ENCODE results near the gene NRBF2.
"Not testable (repeated sequence)": the region's sequence is repeated elsewhere in the genome, so short reads cannot be mapped to it uniquely, and the experiment has no call there.

Gene NRBF2

DNA sequence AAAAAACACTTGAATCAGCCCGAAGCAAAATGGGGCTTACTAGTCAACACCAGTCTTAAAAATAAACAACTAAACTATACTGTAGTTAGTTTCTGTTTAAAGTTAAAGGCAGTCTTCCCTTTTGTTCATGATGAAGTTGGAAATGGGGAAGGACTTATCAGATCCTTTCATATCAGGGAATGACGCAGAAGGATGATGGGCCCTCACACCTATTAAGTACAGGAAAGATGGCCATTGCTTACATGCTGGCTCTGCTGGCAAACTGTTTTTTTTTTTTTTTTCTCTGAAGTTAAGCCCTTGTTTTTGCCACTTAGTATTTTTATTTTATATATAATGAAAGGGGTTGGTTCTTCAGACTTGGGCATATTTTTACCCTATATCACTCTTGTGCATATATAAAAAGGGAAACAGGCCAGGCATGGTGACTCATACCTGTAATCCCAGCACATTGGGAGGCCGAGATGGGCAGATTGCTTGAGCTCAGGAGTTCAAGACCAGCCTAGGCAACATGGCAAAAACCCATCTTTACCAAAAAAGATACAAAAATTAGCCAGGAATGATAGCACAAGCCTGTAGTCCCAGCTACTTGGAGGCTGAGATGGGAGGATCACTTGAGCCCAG is 16.6 kb upstream of the NRBF2 start:
- no peak for DNase-seq (ENCODE audit: low read depth in 2 of 2)

DNA sequence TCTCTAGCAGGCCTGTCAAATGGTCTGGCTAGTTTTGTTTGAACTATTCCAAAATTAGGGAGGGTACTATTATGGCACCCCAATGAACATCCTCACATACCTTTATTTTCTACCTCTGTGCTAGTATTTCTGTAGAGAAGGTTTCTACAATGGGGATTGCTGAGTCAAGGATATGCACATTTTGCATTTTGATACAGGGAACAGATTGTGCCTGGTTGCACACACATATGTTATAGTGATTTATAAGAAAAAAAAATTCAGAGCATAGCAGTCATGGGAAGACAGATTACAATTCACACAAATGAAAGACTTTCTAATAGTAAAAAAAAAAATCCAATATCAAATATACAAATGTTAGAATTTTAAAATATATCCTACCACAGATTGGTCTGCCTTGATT is 14.1 kb upstream of the NRBF2 start:
- no peak for DNase-seq (ENCODE audit: low read depth in 2 of 2)

DNA sequence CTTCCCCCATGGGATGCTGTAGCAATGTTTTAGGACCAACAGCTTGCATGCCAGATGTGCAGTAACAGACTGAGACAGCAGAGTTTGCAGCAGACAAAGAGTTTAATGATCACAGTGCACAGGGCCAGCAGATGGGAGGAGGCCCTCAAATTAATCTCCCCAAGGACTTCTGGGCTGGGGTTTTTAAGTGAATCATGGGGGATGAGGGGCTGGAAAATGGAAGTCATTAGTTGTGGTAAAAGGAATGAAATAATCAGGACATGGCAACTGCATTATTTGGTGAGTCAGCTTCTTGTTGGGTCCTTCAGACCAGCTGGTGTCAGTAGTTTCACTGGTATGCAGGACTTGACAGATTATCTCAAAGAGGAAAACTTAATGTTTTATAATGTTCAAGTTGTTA is 12.6 kb upstream of the NRBF2 start:
- no peak for DNase-seq (ENCODE audit: low read depth in 2 of 2)

DNA sequence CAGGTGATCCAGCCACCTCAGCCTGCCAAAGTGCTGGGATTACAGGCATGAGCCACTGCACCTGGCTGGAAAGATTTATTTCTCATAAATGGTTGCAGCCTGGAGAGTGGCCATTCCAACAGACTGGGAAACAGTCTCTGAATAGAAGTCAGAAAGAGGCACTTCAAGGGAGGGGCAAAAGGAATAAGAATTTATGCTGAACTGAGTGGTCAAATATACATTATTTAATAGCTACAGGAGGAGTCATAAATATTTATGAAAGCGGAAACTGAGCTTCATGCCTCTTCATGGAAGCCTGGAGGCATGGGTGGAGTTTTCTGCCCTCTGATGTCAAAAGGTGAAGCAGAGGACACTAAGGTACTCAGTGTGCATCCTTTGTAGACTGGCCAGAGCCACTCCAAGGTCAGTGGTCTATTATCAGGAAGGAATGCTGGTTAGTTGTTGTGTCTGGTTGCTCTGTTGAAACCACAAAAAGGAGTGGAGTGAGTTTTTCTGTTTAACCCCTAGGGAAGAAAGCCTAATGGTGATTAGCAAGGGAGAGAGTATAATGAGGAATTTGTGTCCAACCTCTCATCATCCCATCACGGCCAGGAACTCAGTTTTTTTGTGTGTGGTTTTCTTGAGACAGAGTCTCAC is 9.3 kb upstream of the NRBF2 start:
- DNase-seq (ENCODE audit: low read depth in 2 of 2) = no peak

DNA sequence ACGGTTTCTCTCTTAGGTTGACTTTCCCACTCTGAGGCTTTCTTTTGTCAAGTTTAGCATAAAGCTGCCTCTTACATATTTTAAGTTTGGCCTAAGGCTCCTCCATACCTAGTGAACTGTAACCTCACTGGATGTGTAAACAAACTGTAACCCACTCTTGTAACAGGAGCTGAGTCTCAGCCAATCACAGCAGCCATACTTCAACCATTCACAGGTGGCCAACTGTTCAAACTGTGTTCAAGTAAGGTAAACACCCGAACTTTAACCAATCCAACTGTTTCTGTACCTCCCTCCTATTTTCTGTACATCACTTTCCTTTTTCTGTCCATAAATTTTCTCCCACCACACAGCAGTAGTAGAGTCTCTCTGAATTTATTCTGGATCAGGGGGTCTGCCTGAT is 7.7 kb upstream of the NRBF2 start:
- DNase-seq (ENCODE audit: low read depth in 2 of 2) = no peak

DNA sequence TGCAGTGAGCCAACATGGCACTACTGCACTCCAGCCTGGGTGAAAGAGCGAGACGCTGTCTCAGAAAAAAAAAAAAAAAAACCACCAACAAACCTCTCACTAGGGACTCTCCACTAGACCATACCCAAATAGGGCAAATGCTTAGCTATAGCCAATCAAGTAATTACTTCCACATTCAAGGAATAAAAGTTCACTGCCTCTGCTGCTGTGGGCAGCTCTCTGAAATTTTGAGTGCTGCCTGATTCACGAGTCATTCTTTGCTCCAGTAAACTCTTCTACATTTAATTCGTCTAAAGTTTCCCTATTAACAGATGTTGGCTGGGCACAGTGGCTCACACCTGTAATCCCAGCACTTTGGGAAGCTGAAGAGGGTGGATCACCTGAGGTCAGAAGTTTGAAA is 4.7 kb upstream of the NRBF2 start:
- no peak for DNase-seq (ENCODE audit: low read depth in 2 of 2)

DNA sequence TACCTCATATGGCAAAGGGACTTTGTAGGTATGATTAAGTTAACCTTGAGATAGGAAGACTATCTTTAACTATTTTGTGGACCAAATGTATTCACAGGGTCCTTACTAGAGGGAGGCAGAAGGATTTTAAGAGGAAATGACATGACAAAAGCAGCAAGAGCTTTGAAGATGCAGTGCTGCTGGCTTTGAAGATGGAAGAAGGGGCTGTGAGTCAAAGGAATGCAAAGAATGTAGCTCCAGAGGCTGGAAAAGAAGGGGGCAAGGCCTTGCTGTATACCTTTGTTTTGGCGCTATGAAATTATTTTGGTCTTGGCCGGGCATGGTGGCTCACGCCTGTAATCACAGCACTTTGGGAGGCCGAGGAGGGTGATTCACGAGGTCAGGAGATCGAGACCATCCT is 3.2 kb upstream of the NRBF2 start:
- DNase-seq (ENCODE audit: low read depth in 2 of 2) = no peak

DNA sequence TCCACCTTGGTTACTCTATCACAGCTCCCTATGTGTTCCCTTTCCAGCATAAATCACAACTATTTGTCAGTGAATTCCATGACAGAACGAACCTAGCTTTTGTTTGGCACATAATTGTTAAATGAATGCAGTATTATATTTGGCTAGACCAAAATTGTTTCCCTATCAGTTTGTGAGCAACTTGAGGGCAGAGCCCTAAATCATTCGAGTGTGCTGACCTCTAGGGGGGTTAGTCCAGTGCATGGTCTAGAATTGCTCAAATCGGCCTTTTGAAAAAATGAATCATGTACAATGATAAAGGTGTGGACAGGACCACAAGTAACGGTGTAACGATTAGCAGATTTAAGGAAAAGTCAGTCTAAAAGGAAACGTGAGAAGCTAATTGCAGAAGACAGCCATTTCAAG is 475 bp upstream of the NRBF2 start:
- DNase-seq (ENCODE audit: low read depth in 2 of 2) = no peak

DNA sequence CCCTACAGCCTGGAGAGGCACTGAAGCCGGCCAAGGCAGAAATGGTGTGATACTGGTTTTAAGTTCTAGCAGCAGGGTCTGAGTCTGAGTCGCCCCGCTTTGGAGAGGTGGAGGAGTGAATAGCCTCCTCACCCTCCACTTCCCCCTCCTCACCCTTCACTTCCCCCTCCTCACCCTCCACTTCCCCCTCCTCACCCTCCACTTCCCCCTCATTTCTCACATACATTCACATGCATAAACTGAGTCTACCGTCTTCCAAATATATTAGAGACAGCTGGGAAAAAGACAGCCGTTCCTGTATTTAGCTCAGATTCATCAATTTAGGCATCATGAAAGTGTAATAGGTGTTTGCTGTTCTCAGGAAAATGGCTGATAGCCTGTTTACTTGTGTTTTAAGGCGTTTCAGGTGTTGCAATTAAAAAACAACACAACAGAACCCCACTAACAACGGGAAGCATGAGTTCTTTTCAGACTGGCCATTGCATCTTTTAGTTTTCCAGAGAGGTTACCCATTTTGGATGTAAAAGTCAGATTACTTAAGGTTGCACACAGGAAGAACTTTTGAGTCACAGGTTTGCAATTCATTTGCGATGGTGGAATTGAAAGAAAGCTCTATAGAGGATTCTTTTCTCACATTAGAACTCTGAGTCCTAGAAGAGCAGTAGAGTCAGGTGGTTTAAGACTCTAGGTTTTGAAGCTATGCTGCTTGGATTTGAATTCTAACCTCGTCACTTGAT is 861 bp downstream of the NRBF2 start:
- DNase-seq (ENCODE audit: low read depth in 2 of 2) = no peak

DNA sequence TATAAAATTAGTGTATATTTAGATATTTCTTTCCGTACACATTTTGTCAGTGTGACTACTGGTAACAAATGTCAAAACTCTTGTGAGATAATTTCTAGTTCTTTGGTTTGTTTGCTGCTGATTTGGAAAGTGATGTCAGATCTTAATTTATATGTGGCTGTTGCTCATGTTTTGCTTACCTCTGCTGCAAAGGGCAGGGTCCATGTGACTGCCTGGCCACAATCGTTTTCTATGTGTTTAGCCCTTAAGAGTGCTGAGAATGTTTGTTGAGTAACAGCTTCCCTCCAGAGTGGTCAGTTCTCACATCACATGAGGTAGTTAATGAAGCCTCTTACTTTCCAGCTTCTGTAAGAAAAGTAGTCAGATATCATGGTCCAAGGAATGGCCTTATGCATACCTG is 4.2 kb downstream of the NRBF2 start:
- no peak for DNase-seq (ENCODE audit: low read depth in 2 of 2)

DNA sequence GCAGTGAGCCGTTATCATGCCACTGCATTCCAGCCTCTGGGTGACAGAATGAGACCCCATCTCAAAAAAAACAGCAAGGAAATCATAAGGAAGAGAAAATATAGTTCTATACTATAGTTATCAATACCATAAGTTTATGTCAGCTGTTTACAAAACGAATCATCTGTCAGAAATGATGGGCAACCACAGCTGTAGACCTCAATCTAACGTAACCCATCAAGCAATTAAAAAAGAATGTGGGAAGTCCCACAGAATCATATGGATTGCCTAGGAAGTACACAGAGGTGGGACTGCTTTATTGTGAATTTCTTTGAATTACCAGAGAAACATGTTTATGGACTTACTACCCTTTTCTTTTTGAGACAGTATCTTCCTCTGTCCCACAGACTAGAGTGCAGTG is 6.9 kb downstream of the NRBF2 start:
- no peak for DNase-seq (ENCODE audit: low read depth in 2 of 2)

DNA sequence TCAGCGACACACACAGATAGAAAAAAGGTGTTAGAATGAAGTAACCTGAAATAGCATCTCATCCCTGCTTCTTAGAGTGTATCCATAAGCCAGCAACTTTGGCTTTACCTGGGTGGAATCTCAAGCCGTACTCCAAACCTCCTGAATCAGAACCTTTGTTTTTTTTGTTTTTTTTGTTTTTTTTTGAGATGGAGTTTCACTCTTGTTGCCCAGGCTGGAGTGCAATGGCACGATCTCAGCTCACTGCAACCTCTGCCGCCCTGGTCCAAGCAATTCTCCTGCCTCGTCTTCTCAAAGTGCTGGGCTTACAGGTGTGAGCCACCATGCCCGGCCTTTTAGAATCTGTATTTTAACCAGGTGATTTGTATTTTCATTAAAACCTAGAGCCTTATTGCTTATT is 9.0 kb downstream of the NRBF2 start:
- no peak for DNase-seq (ENCODE audit: low read depth in 2 of 2)

DNA sequence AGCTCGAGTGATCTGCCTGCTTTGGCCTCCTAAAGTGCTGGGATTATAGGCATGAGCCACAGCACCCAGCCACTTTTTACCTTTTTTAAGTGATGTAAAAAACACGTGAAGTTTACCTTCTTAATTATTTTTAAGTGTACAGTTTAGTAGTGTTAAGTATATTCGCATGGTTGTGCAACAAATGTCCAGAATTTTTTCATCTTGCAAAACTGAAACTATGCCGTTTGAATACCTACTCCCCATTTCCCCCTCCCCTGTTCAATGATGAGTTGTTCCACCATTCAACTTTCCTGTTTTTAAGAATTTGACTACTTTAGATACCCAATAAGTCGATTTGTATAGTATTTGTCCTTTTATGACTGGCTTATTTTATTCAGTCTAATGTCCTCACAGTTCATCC is 10.9 kb downstream of the NRBF2 start:
- no peak for DNase-seq (ENCODE audit: low read depth in 2 of 2)

DNA sequence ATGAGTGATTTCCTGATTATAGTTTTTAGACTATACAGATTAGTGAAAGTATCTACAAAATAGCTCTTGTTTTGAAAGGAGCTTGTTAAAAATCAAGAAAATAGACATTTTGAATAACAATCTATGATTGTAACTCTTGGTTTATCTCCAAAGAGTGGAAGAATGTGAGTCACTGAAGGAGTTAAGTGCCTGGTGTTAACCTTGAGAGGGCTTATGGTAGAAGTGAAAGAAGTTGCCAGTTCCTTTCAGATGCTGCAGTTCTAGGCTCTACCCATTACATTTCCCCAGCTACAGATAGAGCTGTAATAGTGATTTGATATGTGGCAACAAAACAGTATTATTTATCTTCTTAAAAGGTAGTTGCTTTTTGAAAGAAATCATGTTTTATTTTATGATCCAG is 12.7 kb downstream of the NRBF2 start:
- DNase-seq (ENCODE audit: low read depth in 2 of 2) = no peak

DNA sequence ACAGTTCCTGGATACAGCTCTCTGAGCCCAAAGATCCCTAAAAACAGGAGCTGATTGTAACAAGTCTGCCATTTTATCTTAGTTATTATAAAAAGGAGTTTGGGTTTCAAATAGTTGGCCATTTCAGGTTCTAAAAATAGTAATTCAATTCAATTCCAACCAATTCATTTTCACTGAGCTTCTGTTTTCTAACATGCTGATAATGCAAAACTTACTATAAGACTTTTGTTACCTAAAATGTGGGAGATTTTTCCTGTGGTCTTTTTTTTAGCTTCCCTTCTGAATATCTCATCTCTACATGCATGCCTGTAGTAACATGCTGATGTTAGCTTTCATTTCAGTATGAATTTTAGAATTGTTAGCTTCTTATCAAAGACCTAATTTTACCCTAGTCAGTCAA is 13.4 kb downstream of the NRBF2 start:
- DNase-seq (ENCODE audit: low read depth in 2 of 2) = no peak

DNA sequence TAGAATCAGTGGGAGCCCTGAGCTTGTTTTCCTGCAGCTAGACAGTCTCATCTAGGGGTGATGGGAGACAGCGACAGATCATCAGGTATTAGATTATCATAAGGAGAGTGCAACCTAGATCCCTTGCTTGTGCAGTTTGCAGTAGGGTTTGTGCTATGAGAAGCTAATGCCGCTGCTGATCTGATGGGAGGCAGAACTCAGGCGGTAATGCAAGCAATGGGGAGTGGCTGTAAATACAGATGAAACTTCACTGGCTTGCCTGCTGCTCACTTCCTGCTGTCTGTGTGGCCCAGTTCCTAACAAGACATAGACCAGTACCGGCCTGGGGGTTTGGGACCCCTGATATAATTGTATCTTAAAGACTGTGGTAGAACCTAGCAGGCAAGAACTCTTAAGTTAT is 17.6 kb downstream of the NRBF2 start:
- no peak for DNase-seq (ENCODE audit: low read depth in 2 of 2)

DNA sequence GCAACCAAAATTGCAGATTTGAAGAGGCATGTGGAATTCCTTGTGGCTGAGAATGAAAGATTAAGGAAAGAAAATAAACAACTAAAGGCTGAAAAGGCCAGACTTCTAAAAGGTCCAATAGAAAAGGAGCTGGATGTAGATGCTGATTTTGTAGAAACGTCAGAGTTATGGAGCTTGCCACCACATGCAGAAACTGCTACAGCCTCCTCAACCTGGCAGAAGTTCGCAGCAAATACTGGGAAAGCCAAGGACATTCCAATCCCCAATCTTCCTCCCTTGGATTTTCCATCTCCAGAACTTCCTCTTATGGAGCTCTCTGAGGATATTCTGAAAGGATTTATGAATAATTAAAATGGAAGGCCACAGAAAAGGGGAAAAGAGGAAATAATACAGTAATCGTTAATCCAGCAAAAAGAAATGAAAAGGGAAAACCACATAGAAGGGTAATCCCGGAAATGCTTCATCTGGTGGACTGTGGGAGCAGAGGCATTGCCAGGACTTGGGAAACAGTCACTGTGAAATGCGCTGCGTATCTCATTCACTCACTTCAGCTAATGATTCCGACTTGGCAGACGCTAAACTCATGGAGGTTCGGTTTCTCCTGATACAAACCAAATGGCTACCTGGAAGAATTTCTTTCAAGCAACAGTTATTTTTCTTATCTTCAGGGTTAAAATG is 20.9 kb downstream of the NRBF2 start:
- DNase-seq (ENCODE audit: low read depth in 2 of 2) = not testable (repeated sequence)

DNA sequence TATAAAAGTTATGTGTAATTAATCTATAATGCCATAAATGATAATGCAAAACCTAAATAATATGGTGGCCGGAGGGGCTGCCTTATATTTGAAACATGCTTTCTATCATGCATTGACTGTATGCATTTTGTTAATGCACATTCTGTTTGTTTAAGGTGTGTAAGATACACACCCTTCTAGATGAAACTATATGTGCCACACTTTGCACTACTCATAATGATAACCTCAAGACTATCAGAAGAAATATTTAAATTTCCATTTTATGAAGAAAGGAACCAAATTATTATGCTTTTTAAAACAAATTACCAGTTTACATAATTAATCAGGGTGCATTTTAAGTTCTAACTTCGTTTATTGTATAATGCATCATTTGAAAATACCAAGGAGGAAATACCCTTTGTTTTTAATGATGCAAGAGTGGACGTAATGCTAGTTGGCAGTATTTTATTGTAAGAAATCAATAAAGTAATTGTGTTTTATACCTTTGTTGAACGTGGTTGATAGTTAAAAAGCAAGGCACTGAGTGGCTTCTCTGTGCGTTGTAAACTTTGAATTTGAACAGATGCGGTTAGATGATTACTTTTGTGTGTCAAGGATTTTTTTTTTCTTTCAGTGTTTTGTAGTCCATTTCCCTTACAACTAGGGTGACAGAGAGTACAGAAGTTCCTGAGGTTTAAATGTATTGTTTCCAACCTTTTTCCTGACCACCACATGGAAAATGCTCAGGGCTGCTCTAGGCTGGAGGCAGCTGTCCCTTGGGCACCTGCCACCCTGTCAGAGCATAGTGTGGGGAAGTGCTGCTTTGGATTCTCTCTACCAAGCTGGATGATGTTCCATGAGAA is 21.6 kb downstream of the NRBF2 start:
- no peak for DNase-seq (ENCODE audit: low read depth in 2 of 2)

DNA sequence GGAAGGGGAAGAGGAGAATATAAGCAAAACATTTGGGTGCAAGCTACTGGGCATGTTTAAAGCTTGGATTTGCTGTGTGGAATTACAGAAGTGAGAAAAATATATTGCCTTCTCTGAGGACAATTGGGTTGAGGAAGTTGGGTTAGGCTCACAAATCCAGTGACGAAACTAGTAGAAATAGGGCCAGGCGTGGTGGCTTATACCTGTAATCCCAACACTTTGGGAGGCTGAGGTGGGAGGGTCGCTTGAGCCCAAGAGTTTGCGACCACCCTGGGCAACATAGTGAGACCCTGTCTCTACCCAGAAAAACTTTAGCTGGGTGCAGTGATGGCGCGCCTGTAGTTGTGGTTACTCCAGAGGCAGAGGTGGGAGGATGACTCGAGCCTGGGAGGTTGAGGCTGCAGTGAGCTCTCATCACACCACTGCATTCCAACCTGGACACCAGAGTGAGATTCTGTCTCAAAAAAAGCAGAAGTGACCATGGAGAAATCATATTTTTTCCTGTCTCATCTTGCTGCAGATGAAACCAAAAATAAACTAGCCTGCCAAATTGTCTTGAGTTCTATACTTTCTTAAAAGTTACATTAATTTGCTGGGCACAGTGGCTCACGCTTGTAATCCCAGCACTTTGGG is 22.4 kb downstream of the NRBF2 start:
- no peak for DNase-seq (ENCODE audit: low read depth in 2 of 2)

DNA sequence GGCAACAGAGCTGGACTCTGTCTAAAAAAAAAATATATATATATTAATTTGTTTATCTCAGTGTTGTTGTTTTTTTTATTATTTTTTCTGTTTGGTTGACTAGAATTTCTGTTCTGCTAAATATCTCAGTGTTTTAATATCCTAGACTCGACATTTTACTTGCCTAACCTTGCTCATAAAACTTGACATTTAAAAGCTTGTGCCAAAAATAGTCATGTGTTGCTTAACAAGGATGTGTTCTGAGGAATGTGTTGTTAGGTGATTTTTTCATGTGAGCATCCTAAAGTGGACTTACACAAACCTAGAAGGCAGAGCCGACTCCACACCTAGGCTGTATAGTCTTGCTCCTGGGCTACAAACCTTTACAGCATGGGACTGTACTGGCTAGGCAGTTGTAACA is 23.1 kb downstream of the NRBF2 start:
- no peak for DNase-seq (ENCODE audit: low read depth in 2 of 2)

DNA sequence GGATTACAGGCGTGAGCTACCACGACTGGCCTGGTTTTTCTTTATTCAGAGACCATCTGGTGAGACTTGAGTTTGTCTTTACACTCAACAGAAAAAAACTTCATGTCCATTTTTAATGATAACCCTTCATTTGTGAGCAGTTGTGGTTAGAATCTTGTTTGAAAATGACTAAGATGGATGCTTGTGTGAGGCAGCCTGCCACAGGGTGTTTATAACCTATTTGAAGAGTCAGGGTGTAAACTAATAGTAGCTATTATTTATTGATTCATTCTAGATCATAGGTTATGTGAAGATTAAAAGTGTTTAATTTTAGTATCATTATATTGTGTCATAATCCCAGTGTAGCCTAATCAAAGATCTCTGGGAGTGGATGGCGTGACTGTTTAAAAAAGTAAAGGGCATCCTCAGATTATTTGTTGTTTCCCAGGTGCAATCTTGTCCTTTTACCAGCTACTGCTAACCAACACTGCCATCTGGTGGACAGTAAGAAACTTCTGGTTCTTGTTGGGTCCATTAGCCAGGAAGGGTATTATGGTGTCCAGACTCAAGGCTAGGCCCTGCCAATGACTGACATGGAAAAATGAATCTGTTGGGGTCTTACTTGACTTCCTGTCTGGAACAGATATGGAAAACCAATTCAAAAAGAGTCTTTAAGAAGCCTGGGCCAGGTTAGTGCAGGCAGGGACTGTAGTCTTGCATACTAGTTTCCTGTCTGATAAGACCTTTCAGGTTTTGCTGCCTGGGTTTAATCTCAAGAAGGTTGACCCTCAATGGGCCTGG is 24.9 kb downstream of the NRBF2 start:
- peak in 1 of 2 donors; percentile 31 for DNase-seq (ENCODE audit: low read depth in 2 of 2)
